HEK293T (cell line): Measurements from ENCODE around the gene DPYSL4.

Experiments
- BHLHE40 ChIP-seq: fragments of 450-650 bp; IDR thresholded peaks from 2 replicates; pipeline ENCODE4 v1.6.1; 2016; ENCODE audit warnings: mild to moderate bottlenecking, moderate library complexity, borderline replicate concordance
- FOXA1 ChIP-seq: fragments of 450-650 bp; IDR thresholded peaks from 2 replicates; pipeline ENCODE4 v1.6.1; 2016; ENCODE audit warnings: mild to moderate bottlenecking
- FOXM1 ChIP-seq: fragments of 450-650 bp; IDR thresholded peaks from 2 replicates; pipeline ENCODE4 v1.6.1; 2017; ENCODE audit warnings: mild to moderate bottlenecking, borderline replicate concordance
- LEF1 ChIP-seq: fragments of 450-650 bp; IDR thresholded peaks from 2 replicates; pipeline ENCODE4 v1.6.1; 2017; ENCODE audit warnings: mild to moderate bottlenecking, borderline replicate concordance

DNA sequence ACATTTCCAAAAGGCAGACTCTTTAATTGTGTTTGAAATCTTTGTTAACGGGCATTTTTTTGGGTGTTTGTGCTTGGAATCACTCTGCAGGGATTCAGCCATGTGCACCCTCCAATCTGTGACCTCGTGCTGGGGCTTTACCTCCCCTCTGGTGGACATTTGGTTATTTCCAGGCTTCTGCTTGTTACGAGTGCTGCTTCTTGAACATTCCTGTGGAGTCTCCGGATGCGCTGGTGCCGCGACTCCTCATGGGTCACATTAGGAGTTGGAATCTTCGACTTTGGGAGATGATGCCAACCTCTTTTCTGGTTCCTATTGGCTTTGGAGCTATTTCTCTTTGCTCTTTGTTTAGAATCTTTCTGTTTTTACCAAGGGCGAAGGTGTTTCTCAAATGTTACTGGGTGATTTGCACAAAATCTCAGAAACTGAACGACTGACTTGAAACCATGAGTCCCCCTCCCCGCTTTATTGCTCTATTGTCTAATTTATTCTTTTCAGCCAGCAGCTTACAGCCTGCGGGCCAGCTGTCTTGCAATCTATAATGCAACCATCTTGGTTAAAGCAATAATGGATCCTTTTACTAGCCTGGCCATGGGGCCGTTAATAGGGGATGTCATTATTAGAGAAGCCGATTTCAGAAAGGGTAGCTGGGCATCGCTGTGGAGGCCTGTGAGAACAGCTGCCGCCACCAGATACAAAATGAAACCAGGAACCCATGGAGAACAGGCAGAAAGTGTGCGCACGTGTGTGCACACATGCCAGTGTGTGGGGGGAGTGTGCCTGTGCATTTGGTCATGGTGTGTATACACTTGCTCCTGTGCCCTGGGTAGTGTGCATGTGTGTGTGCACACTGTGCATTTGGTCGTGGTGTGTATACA, 9.9 kb upstream of the DPYSL4 start:
- TF ChIP-seq LEF1 (no peak), FOXA1 (no peak), FOXM1 (no peak), BHLHE40 (no peak)
